Activated naive CD8-positive, alpha-beta T cell treated with anti-CD3 and anti-CD28 coated beads, Interleukin-2, amount 50 U/mL, for 24 hours (primary cell): ENCODE results near the gene TM4SF20.
A peak's percentile ranks its signal among the peaks of the same experiment; 100 is the strongest.
"Not testable (repeated sequence)": the region's sequence is repeated elsewhere in the genome, so short reads cannot be mapped to it uniquely, and the experiment has no call there.

ENCODE experiments used
- ATAC-seq: fragments of 150-1000 bp; cut with Tn5 transposase; one replicate; pipeline ENCODE4 v1.10.0; 2021
- DNase-seq: peaks from one replicate; pipeline ENCODE4 v3.0.0; 2021
- H3K27ac Mint-ChIP-seq: one replicate; pipeline ENCODE4 v1.8.0; 2021; ENCODE audit warnings: mild to moderate bottlenecking, mixed read lengths
- H3K27me3 Mint-ChIP-seq: one replicate; pipeline ENCODE4 v1.8.0; 2021; ENCODE audit warnings: mixed read lengths
- H3K36me3 Mint-ChIP-seq: one replicate; pipeline ENCODE4 v1.8.0; 2021; ENCODE audit warnings: low read depth, mixed read lengths
- H3K4me1 Mint-ChIP-seq: one replicate; pipeline ENCODE4 v1.8.0; 2021; ENCODE audit warnings: mixed read lengths
- H3K4me3 Mint-ChIP-seq: one replicate; pipeline ENCODE4 v1.8.0; 2021; ENCODE audit warnings: mild to moderate bottlenecking, moderate library complexity, mixed read lengths
- H3K9me3 Mint-ChIP-seq: one replicate; pipeline ENCODE4 v1.8.0; 2021; ENCODE audit warnings: mixed read lengths

Gene TM4SF20

DNA sequence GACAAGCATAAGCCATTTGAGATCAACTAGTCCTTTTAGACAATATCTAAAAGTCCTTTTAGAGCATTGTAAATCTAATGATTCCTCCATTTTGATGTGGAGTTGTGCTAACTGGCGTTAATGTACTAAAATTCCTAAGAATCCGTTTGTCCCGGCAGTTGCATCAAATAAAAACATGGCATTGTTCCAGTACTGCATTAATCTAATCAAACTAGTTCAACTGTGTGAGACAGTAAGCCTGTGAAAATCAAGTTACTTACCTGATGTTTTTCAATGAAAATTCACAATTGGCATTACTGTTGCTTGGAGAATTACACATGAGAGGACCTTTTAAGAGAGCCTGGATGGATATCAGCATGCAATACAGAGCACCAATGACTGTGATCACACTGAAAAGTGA lies 13.3 kb downstream of the TM4SF20 start:
- no peak for DNase-seq
- ATAC-seq = no peak
- Mint-ChIP-seq H3K27me3 (no peaks in the 10 kb centered on the region), H3K4me3 (no peak overlapping the region), H3K9me3 (no peaks in the 10 kb centered on the region), H3K36me3 (no peaks in the 10 kb centered on the region), H3K27ac (no peak overlapping the region), H3K4me1 (peaks cover 7% of the 10 kb centered on the region)

DNA sequence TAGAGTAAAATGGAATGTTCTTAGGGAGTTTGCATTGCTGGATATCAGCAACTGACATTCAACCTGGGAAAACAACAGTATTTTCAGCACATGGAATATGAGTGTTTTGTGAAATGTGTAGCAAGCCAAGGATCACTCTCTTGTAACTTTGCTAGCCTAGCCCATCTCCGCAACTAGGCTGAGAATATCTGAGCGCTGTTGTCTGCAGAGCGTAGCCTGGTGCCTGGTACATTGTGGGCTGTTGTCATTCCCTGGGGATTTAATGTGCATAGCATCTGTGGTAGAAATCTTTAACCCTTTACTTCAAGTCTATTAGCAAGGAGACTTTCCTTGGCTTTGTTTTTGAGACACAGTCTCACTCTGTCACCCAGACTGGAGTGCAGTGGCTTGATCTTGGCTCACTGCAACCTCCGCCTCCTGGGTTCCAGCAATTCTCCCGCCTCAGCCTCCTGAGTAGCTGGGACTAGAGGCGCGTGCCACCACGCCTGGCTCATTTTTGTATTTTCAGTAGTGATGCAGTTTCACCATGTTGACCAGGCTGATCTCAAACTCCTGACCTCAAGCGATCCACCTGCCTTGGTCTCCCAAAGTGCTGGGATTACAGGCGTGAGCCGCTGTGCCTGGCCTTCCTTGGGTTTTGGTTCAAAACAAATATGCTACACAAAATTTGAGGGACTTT lies 14.4 kb downstream of the TM4SF20 start:
- H3K27ac Mint-ChIP-seq, DNase-seq, H3K27me3 Mint-ChIP-seq, H3K4me3 Mint-ChIP-seq, H3K36me3 Mint-ChIP-seq, H3K4me1 Mint-ChIP-seq, H3K9me3 Mint-ChIP-seq, ATAC-seq: not testable (repeated sequence)

DNA sequence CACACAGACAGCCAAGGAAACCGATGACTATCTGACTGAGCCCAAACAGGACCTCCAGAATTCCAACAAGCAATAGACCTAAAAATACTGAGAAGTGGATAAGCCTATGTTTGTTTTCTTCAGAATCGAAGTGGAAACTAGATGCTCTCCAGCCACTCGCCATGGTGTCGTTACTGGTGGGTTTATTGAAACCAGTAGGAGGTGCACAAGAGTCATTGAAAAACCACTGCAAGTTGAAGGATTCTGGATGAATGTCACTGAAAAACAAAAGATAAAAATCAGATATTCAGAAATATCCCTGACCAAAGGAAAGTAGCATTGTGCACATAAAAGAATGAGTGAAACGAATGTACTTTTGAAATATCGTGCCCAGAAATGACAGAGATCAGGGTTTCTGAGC lies 15.3 kb downstream of the TM4SF20 start:
- peaks cover 3% of the 10 kb centered on the region for H3K36me3 Mint-ChIP-seq
- no peak overlapping the region for H3K27ac Mint-ChIP-seq
- H3K4me3 Mint-ChIP-seq = no peak overlapping the region
- no peaks in the 10 kb centered on the region for H3K27me3 Mint-ChIP-seq
- no peak for DNase-seq
- peaks cover 5% of the 10 kb centered on the region for H3K4me1 Mint-ChIP-seq
- H3K9me3 Mint-ChIP-seq = no peaks in the 10 kb centered on the region
- ATAC-seq = no peak

DNA sequence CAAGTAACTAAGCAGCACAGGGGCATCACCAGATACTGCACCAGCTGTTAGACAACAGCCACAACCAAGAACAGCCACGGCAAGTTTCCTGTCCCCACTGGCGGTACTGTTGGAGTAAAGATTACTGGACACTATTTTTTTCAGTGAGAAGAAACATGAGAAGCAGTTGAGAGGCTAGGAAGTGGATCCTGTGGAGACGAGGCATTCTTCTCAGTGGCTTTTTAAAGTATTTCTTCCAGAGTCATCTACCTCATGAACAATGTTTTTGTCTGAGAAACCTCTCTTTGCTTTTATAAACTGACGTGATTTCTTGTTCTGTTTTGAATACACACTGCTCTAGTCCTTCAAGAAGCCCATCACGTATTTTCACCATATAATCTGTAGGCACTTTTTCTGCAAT lies 18.8 kb downstream of the TM4SF20 start:
- Mint-ChIP-seq H3K4me1 (no peaks in the 10 kb centered on the region), H3K36me3 (peaks cover 16% of the 10 kb centered on the region), H3K4me3 (no peak overlapping the region), H3K9me3 (no peaks in the 10 kb centered on the region), H3K27ac (no peak overlapping the region), H3K27me3 (no peaks in the 10 kb centered on the region)
- DNase-seq = no peak
- ATAC-seq = no peak

DNA sequence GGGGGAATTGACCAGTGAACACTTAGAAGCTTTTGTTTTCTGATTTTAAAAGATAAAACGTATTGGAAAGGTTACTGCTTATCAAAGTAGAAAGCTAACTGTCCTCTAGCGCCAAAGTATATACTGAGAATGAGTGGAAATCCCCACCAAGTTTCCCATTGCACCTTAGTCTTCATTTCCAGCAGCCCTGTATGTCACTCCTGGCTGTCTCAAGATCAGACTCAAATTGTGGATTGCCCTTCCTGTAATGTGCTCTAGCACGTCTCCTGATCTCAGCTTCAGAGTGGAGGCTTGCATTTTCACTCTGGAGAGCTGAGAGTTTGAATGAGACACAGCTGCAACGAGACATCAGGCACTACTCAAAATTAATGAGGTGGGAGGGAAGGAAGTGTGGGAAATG lies 27.5 kb downstream of the TM4SF20 start:
- ATAC-seq = peak; percentile 86
- peak overlapping the region; percentile 56 for H3K27ac Mint-ChIP-seq

DNA sequence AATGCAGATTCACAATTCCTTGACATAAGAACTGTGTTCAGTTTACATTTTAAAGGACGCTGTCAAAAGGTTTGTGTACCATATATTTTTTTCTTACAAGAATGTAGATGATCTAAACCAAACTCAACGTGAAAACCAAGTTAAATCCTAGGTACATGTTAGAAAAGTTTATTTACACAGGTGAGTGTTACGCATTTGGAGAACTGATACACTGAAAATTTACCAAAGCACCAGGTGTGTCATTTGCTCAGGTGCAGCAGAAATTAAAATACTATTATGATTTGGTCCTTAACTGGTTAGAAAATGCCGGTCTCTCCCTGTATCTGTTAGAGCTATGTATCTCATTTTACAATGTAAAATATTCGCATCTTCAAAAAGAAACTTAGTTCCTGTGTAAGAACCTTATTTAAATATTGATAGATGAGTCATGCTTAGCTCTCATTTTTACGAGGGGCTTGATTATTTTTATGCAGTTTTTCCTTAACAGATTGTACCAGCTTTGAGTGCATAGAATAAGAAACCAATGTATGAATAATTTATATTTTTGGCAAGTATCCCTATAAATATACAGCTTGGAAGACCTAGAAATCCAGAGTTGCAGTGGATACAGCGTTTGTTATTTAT lies 29.0 kb downstream of the TM4SF20 start:
- no peak for ATAC-seq
- Mint-ChIP-seq H3K4me3 (no peak overlapping the region), H3K9me3 (no peaks in the 10 kb centered on the region), H3K4me1 (peaks cover 21% of the 10 kb centered on the region), H3K27ac (no peak overlapping the region), H3K36me3 (peaks cover 4% of the 10 kb centered on the region), H3K27me3 (no peaks in the 10 kb centered on the region)
- DNase-seq = no peak

More for the DNA sequence above, 27.5 kb downstream of the TM4SF20 start:
- no peak for DNase-seq
- Mint-ChIP-seq H3K9me3 (no peaks in the 10 kb centered on the region), H3K4me3 (no peak overlapping the region), H3K4me1 (peaks cover 21% of the 10 kb centered on the region), H3K27me3 (no peaks in the 10 kb centered on the region), H3K36me3 (peaks cover 5% of the 10 kb centered on the region)

DNA sequence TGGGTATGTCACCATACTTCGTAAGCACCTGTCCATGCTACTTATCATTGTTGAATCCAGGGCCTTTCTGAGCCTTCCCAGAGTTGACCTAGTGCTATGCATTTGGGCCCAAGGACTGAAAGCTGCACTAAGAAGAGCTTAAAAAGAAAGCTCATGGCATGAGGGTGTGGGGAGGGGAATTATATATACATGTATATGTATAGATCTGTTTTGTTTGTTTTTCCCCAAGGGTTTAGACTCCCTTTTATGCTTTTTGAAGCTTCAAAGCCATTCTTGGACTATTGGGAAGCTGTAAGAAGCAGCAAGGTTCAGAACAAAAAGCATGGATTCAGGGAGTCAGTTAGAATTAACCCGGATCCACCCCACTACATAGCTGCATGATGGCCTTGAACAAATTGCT lies 30.8 kb downstream of the TM4SF20 start:
- H3K36me3 Mint-ChIP-seq = peaks cover 4% of the 10 kb centered on the region
- H3K9me3 Mint-ChIP-seq = no peaks in the 10 kb centered on the region
- no peaks in the 10 kb centered on the region for H3K27me3 Mint-ChIP-seq
- no peak overlapping the region for H3K4me3 Mint-ChIP-seq
- H3K4me1 Mint-ChIP-seq = peaks cover 21% of the 10 kb centered on the region
- H3K27ac Mint-ChIP-seq = no peak overlapping the region
- no peak for DNase-seq
- ATAC-seq = no peak

DNA sequence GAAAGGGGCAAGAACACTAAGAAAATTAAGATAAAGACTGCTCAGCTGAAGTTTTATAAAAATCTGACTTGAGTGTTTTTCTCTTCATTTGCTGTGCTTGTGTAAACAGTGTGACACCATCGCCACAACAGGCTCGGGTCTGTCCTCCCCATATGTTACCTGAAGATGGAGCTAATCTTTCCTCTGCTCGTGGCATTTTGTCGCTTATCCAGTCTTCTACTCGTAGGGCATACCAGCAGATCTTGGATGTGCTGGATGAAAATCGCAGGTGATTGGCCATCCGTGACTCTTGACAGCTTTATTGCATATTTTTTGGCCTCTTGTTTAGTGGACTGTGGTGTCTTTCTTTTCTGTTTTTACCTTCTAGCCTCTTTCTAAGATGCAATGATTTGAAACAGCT lies 32.0 kb downstream of the TM4SF20 start:
- H3K27ac Mint-ChIP-seq = no peak overlapping the region
- H3K9me3 Mint-ChIP-seq = no peaks in the 10 kb centered on the region
- no peaks in the 10 kb centered on the region for H3K27me3 Mint-ChIP-seq
- DNase-seq (no peak), ATAC-seq (no peak)
- H3K4me3 Mint-ChIP-seq = no peak overlapping the region
- H3K36me3 Mint-ChIP-seq = peaks cover 8% of the 10 kb centered on the region
- peaks cover 18% of the 10 kb centered on the region for H3K4me1 Mint-ChIP-seq

DNA sequence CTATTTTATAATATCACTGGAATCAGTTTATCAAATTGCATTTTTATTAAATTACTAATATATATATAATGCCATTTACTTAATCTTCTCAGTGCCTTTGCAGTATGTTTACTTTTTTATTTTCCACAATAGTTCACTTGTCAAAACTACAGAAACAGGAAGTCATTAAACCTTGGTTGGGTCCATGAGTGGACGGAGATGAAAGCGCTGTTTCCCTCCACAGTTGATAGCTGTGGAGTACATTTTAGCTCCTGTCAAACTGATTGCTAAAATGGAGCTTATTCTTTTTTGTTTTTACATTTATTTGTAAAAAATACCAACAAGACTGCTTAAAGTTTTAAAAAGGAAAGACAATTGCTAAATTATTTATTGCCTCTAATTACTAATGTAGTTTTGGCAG lies 34.9 kb downstream of the TM4SF20 start:
- no peak for DNase-seq
- no peak for ATAC-seq
- Mint-ChIP-seq H3K36me3 (peaks cover 15% of the 10 kb centered on the region), H3K9me3 (no peaks in the 10 kb centered on the region), H3K27me3 (no peaks in the 10 kb centered on the region), H3K4me3 (no peak overlapping the region), H3K4me1 (no peaks in the 10 kb centered on the region), H3K27ac (no peak overlapping the region)

DNA sequence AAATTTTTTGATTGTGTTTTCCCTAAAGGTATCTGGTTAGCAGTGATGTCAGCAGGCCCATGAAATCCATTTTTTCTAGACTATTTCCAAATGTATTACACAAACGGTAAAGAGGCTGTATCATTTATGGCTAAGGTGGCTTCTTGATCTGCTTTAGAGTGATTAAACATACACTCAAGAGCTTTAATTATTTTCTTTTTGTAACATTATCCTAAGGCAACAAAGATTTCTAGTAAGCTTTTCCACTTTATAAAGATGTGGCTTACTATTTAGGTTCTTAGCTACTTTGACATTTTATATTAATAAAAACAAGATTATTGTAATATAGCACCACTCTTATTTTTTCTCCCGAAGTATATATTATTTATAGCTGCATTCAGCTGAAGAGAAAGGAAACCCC lies 37.6 kb downstream of the TM4SF20 start:
- Mint-ChIP-seq H3K36me3 (peaks cover 28% of the 10 kb centered on the region), H3K27ac (no peak overlapping the region), H3K4me3 (no peak overlapping the region), H3K9me3 (no peaks in the 10 kb centered on the region), H3K4me1 (peaks cover 1% of the 10 kb centered on the region), H3K27me3 (no peaks in the 10 kb centered on the region)
- ATAC-seq = no peak
- no peak for DNase-seq

DNA sequence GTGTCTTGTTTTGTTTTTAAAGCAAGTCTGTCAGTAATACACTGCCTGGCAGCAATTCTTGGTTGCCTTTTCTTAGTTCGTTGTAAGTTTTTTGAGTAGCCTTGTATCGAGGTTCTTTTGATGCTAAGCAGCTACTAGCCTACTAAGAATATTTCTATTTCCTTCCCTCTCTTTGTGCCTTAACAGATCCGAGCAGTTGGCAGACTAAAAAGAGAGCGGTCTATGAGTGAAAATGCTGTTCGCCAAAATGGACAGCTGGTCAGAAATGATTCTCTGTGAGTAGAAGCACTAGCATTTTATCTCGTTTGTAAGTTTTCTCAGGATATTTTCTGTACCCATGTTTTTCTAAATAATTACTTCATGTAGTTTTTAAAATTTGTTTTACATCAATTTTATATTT lies 39.0 kb downstream of the TM4SF20 start:
- ATAC-seq (no peak), DNase-seq (no peak)
- peaks cover 38% of the 10 kb centered on the region for H3K36me3 Mint-ChIP-seq
- no peaks in the 10 kb centered on the region for H3K9me3 Mint-ChIP-seq
- no peak overlapping the region for H3K27ac Mint-ChIP-seq
- H3K27me3 Mint-ChIP-seq = no peaks in the 10 kb centered on the region
- peaks cover 1% of the 10 kb centered on the region for H3K4me1 Mint-ChIP-seq
- no peak overlapping the region for H3K4me3 Mint-ChIP-seq

DNA sequence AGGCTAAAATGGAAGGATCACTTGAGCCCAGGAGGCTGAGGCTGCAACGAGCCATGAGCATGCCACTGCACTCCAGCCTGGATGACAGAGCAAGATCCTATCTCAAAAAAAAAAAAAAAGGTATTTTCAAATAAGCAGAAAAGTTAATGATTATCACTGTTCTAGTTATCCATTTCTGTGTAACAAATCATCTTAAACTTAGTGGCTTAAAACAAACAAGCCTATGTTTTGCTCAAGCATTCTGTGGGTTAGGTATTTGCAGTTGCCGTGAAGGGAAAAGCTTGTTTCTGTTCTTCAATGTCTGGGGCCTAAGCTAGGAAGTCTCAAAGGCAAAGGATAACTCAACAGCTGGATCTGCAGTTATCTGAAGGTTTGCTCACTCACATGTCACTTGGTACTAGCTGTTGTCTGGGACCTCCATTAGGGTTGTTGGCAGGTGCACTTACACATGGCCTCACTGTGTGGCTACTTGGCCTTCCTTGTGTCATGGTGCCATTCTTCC lies 40.0 kb downstream of the TM4SF20 start:
- H3K4me1 Mint-ChIP-seq = peaks cover 1% of the 10 kb centered on the region
- no peaks in the 10 kb centered on the region for H3K27me3 Mint-ChIP-seq
- H3K9me3 Mint-ChIP-seq = no peaks in the 10 kb centered on the region
- H3K36me3 Mint-ChIP-seq = peaks cover 44% of the 10 kb centered on the region
- H3K4me3 Mint-ChIP-seq = no peak overlapping the region
- no peak for DNase-seq
- ATAC-seq = no peak
- no peak overlapping the region for H3K27ac Mint-ChIP-seq

DNA sequence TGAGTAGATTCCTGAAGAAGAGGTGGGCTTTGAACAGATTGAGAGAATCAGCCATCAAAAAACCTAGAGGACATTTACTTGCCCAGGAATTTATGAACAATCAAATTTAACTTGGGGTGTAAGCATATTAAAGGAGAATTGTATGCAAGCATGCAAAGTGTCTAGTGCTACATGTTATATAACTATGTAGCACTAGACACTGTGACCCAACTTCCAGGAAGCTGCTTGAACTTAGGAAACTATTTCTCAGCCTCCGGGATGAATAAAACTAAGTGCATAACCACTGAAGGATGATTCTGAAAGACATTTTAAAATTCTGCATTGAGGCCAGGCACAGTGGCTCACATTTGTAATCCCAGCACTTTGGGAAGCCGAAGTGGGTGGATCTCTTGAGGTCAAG lies 41.7 kb downstream of the TM4SF20 start:
- Mint-ChIP-seq H3K27ac (no peak overlapping the region), H3K4me3 (no peak overlapping the region), H3K4me1 (peaks cover 1% of the 10 kb centered on the region), H3K27me3 (no peaks in the 10 kb centered on the region), H3K36me3 (peaks cover 52% of the 10 kb centered on the region), H3K9me3 (no peaks in the 10 kb centered on the region)
- ATAC-seq (no peak), DNase-seq (no peak)

DNA sequence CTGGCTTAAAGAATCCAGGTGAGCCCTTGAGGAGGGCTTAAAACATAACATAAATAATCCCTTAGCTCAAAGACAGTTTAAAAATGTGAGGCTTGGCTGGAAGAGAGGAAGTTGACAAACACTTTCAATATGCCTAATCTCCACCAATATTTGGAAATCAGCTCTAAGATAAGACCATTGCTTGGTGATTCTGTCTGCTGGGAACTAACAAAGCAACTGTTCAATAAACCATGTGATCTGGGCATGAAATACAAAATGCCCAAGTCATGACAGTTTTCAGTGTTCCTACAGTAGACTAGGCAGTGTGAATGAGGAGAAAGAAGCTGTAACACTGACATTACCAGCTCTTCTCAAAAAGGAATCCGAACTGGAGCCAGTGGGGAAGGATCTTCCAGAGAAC lies 43.4 kb downstream of the TM4SF20 start:
- no peak for DNase-seq

DNA sequence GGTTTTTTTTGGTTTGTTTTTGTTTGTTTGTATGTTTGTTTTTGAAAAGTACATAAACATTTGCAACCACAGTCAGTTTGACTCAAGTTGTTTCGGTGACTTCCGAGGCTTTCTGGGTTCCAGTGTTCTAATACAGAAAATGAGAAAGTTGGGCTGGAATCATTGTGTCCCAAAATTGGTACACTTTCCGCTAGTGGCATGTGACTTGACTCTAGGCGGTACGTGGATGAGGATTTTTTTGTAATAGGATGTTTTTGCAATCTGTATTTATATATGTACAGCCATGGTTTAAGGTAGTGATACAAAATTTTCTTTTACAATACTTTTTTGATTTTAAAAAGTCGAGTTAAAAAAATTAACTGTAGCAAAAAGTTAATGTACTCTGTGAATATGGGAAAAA lies 52.3 kb downstream of the TM4SF20 start:
- no peak for ATAC-seq
- no peak for DNase-seq
- peaks cover 50% of the 10 kb centered on the region for H3K4me1 Mint-ChIP-seq
- no peak overlapping the region for H3K27ac Mint-ChIP-seq
- peaks cover 2% of the 10 kb centered on the region for H3K27me3 Mint-ChIP-seq
- peaks cover 19% of the 10 kb centered on the region for H3K36me3 Mint-ChIP-seq
- peaks cover 19% of the 10 kb centered on the region for H3K9me3 Mint-ChIP-seq
- H3K4me3 Mint-ChIP-seq = peak overlapping the region; percentile 90

More for the DNA sequence above, 43.4 kb downstream of the TM4SF20 start:
- Mint-ChIP-seq H3K4me3 (no peak overlapping the region), H3K4me1 (peaks cover 1% of the 10 kb centered on the region), H3K27me3 (no peaks in the 10 kb centered on the region), H3K27ac (no peak overlapping the region), H3K9me3 (no peaks in the 10 kb centered on the region), H3K36me3 (peaks cover 63% of the 10 kb centered on the region)
- ATAC-seq = no peak
